Astrocyte (in vitro differentiated cells and primary cell): Measurements from ENCODE around the gene F2R.

ENCODE experiments used
- CTCF ChIP-seq: IDR thresholded peaks from 2 replicates; pipeline ENCODE4 v1.5.1; 2011; ENCODE audit warnings: low read depth, mild to moderate bottlenecking, inconsistent platforms, low read length, moderate library complexity; ENCODE audit not compliant: insufficient read depth
- EZH2 ChIP-seq: IDR thresholded peaks from 2 replicates; pipeline ENCODE4 v1.6.1; 2012; ENCODE audit warnings: mild to moderate bottlenecking, low read length, inconsistent platforms; ENCODE audit not compliant: insufficient read depth

- no peak for TF ChIP-seq EZH2
- TF ChIP-seq CTCF, result no peak
Measured at GRCh38 chr5:76781775-76782174, 65.8 kb downstream of the F2R start.
